Measurements from ENCODE around the gene SPDL1.

DNA sequence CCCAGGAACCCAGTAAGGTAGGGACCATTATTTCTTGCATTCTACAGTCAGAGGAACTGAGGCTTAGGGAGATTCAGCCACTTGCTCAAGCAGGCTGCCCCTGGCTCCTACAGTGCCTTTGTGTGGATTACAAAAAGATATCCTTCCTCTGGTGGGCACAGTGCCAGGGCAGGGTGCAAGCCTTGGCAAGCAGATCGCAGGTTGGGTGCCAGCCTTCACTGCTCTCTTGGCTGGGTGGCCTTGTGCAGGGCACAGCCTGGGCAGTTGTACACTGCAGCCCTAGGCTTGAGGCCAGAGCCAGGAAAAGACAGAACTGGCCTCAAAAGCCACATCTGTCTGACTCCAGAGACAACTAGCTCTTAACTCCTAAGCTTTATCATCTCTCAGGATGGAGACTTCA, 68.5 kb downstream of the SPDL1 start:
- TF ChIP-seq POLR2AphosphoS5 (IDR thresholded peaks at IDR 0.05; ENCODE audit: low read depth, low read length) (no peak), POLR2A (IDR thresholded peaks at IDR 0.05; ENCODE audit: low read depth, low read length) (no peak)
